MM.1S (cell line): ENCODE results near the gene SLAMF8.

Experiments
- DNase-seq: peaks from one replicate; pipeline ENCODE4 v3.0.0-alpha.2; 2015
- H2AFZ ChIP-seq: fragments of 300-600 bp; sonication (generic); 2 replicates; pipeline ENCODE4 v1.6.0; 2016; ENCODE audit warnings: antibody characterized with exemption, low read length
- H3F3A ChIP-seq: fragments of 300-600 bp; sonication (generic); 2 replicates; pipeline ENCODE4 v1.6.1; 2016; ENCODE audit warnings: mild to moderate bottlenecking, antibody characterized with exemption, low read length, moderate library complexity, mixed read lengths; ENCODE audit not compliant: insufficient read depth
- H3K27ac ChIP-seq: fragments of 300-600 bp; sonication (generic); 2 replicates; pipeline ENCODE4 v1.5.1; 2016; ENCODE audit warnings: mild to moderate bottlenecking, low read length
- H3K27me3 ChIP-seq: fragments of 300-600 bp; sonication (generic); replicated peaks from 2 replicates; pipeline ENCODE4 v1.6.0; 2016; ENCODE audit warnings: low read length; ENCODE audit not compliant: insufficient read depth
- H3K36me3 ChIP-seq: fragments of 300-600 bp; sonication (generic); replicated peaks from 2 replicates; pipeline ENCODE4 v1.6.1; 2016; ENCODE audit warnings: mild to moderate bottlenecking, low read length, mixed read lengths; ENCODE audit not compliant: insufficient read depth
- H3K4me1 ChIP-seq: fragments of 300-600 bp; sonication (generic); 2 replicates; pipeline ENCODE4 v1.6.1; 2016; ENCODE audit warnings: low read length, mixed read lengths
- H3K4me2 ChIP-seq: fragments of 300-600 bp; sonication (generic); 2 replicates; pipeline ENCODE4 v1.6.0; 2016; ENCODE audit warnings: low read depth, low read length
- H3K4me3 ChIP-seq: fragments of 300-600 bp; sonication (generic); 2 replicates; pipeline ENCODE4 v1.5.1; 2016; ENCODE audit warnings: low read length, mixed read lengths
- H3K79me2 ChIP-seq: fragments of 300-600 bp; sonication (generic); 2 replicates; pipeline ENCODE4 v1.6.1; 2016; ENCODE audit warnings: mixed run types, low read length, mixed read lengths
- H3K9ac ChIP-seq: fragments of 300-600 bp; sonication (generic); 2 replicates; pipeline ENCODE4 v1.6.1; 2016; ENCODE audit warnings: low read length, mixed read lengths
- H3K9me2 ChIP-seq: fragments of 300-600 bp; sonication (generic); replicated peaks from 2 replicates; pipeline ENCODE4 v1.6.1; 2016; ENCODE audit warnings: mild to moderate bottlenecking, low read length, mixed read lengths; ENCODE audit not compliant: insufficient read depth
- H3K9me3 ChIP-seq: fragments of 300-600 bp; sonication (generic); replicated peaks from 2 replicates; pipeline ENCODE4 v1.6.1; 2016; ENCODE audit warnings: mild to moderate bottlenecking, low read length, mixed read lengths; ENCODE audit not compliant: insufficient read depth
- H4K20me1 ChIP-seq: fragments of 300-600 bp; sonication (generic); 2 replicates; pipeline ENCODE4 v1.6.1; 2016; ENCODE audit warnings: mild to moderate bottlenecking, low read length, moderate library complexity, mixed read lengths; ENCODE audit not compliant: insufficient read depth
- CTCF ChIP-seq: fragments of 300-600 bp; sonication (generic); IDR thresholded peaks from 2 replicates; pipeline ENCODE4 v1.5.1; 2016; ENCODE audit warnings: antibody characterized with exemption, low read length, mixed read lengths
- EZH2 ChIP-seq: fragments of 300-600 bp; sonication (generic); optimal IDR thresholded peaks from 2 replicates; pipeline ENCODE3; 2017; ENCODE audit warnings: low read depth, mild to moderate bottlenecking, antibody characterized with exemption, low read length, mixed read lengths
- EZH2phosphoT487 ChIP-seq: fragments of 300-600 bp; sonication (generic); IDR thresholded peaks from 2 replicates; pipeline ENCODE4 v1.6.1; 2018; ENCODE audit warnings: antibody characterized with exemption, low read length

SLAMF8 gene

GRCh38 chr1:159866066-159866465 lies 39.4 kb downstream of the SLAMF8 start:
- Histone ChIP-seq H3K36me3 (no peaks in the 10 kb centered on the region), H3K27ac (no peak overlapping the region), H3K4me2 (no peak overlapping the region), H3F3A (peaks cover 18% of the 10 kb centered on the region), H3K27me3 (no peaks in the 10 kb centered on the region), H3K79me2 (no peaks in the 10 kb centered on the region), H3K4me1 (peaks cover 23% of the 10 kb centered on the region), H3K9me2 (no peaks in the 10 kb centered on the region), H4K20me1 (no peaks in the 10 kb centered on the region), H3K9ac (no peak overlapping the region), H3K9me3 (no peaks in the 10 kb centered on the region), H2AFZ (no peak overlapping the region), H3K4me3 (no peak overlapping the region)
- no peak for DNase-seq
- TF ChIP-seq EZH2 = no peak
- no peak for TF ChIP-seq EZH2phosphoT487
- no peak for TF ChIP-seq CTCF

GRCh38 chr1:159866905-159867663 lies 40.4 kb downstream of the SLAMF8 start:
- TF ChIP-seq EZH2phosphoT487 (no peak), CTCF (no peak), EZH2 (no peak)
- H3K9me2 ChIP-seq = no peaks in the 10 kb centered on the region
- H3K9ac ChIP-seq = no peak overlapping the region
- no peak overlapping the region for H2AFZ ChIP-seq
- no peak overlapping the region for H3K4me3 ChIP-seq
- no peaks in the 10 kb centered on the region for H3K27me3 ChIP-seq
- H3K79me2 ChIP-seq = no peaks in the 10 kb centered on the region
- H3K36me3 ChIP-seq = no peaks in the 10 kb centered on the region
- peaks cover 18% of the 10 kb centered on the region for H3F3A ChIP-seq
- no peak for DNase-seq
- H3K9me3 ChIP-seq = no peaks in the 10 kb centered on the region
- no peak overlapping the region for H3K27ac ChIP-seq
- H4K20me1 ChIP-seq = no peaks in the 10 kb centered on the region
- peaks cover 23% of the 10 kb centered on the region for H3K4me1 ChIP-seq
- no peak overlapping the region for H3K4me2 ChIP-seq

- H2AFZ ChIP-seq = no peak overlapping the region
- peaks cover 18% of the 10 kb centered on the region for H3F3A ChIP-seq
- TF ChIP-seq EZH2phosphoT487 (no peak), CTCF (no peak), EZH2 (no peak)
- no peaks in the 10 kb centered on the region for H4K20me1 ChIP-seq
- H3K4me3 ChIP-seq = no peak overlapping the region
- no peaks in the 10 kb centered on the region for H3K9me2 ChIP-seq
- no peak overlapping the region for H3K4me2 ChIP-seq
- H3K27ac ChIP-seq = no peak overlapping the region
- H3K27me3 ChIP-seq = no peaks in the 10 kb centered on the region
- H3K4me1 ChIP-seq = peaks cover 23% of the 10 kb centered on the region
- H3K79me2 ChIP-seq = no peaks in the 10 kb centered on the region
- H3K36me3 ChIP-seq = no peaks in the 10 kb centered on the region
- no peak overlapping the region for H3K9ac ChIP-seq
- no peak for DNase-seq
- no peaks in the 10 kb centered on the region for H3K9me3 ChIP-seq
These were observed 41.0 kb downstream of the SLAMF8 start for GRCh38 chr1:159867664-159868026.
